ENCODE results near the gene TXNL4A.

- TF ChIP-seq CTCF (IDR thresholded peaks at IDR 0.05; ENCODE audit: low read length) (no peak), EZH2phosphoT487 (IDR thresholded peaks at IDR 0.05; ENCODE audit: low read length) (no peak), EZH2 (optimal IDR thresholded peaks at IDR 0.05; ENCODE audit: low read depth, low read length) (no peak)
These were observed 49.3 kb downstream of the TXNL4A start for GRCh38 chr18:79939096-79939495.
